ACHN (cell line): ENCODE data around the gene TLE1.
"Not testable (repeated sequence)": the region's sequence is repeated elsewhere in the genome, so short reads cannot be mapped to it uniquely, and the experiment has no call there.

Source experiments
- DNase-seq: peaks from one replicate; pipeline ENCODE4 v3.0.0-alpha.2; 2015
- in situ Hi-C: cut with HindIII; loops from 2 replicates; pipeline ENCODE4 v1.10.0; 2017; ENCODE audit warnings: low sequenced_read_pairs, low pct_ligation_motif_present, low pct_unique_long_range_greater_than_20kb

TLE1 gene

GRCh38 chr9:81688262-81689092 is 870 bp downstream of the TLE1 start:
- in situ Hi-C loops, result not testable (repeated sequence)
- peak; percentile 17 for DNase-seq

GRCh38 chr9:81687521-81688261 is 1.7 kb downstream of the TLE1 start:
- in situ Hi-C loops, result no loop called here
- peak; percentile 19 for DNase-seq

- peak; percentile 79 for DNase-seq
- in situ Hi-C loops, result no loop called here
Measured at GRCh38 chr9:81686614-81687520, 2.5 kb downstream of the TLE1 start.

- in situ Hi-C loops, result no loop called here
- DNase-seq, result peak; percentile 16
Measured at GRCh38 chr9:81685763-81686613, 3.4 kb downstream of the TLE1 start.

- DNase-seq, result no peak
- in situ Hi-C loops, result no loop called here
Measured at GRCh38 chr9:81684635-81685034, 4.7 kb downstream of the TLE1 start.

- in situ Hi-C loops, result no loop called here
- DNase-seq, result no peak
Measured at GRCh38 chr9:81683704-81684103, 5.6 kb downstream of the TLE1 start.

GRCh38 chr9:81683238-81683637 is 6.1 kb downstream of the TLE1 start:
- in situ Hi-C loops, result no loop called here
- no peak for DNase-seq

- in situ Hi-C loops, result no loop called here
- DNase-seq, result no peak
Measured at GRCh38 chr9:81682797-81683196, 6.5 kb downstream of the TLE1 start.

- in situ Hi-C loops, result no loop called here
- DNase-seq, result no peak
Measured at GRCh38 chr9:81682177-81682576, 7.2 kb downstream of the TLE1 start.

- in situ Hi-C loops, result no loop called here
- DNase-seq, result no peak
Measured at GRCh38 chr9:81680506-81680905, 8.8 kb downstream of the TLE1 start.

GRCh38 chr9:81680006-81680405 is 9.3 kb downstream of the TLE1 start:
- DNase-seq, result no peak
- in situ Hi-C loops, result no loop called here

GRCh38 chr9:81678088-81678487 is 11.3 kb downstream of the TLE1 start:
- in situ Hi-C loops, result no loop called here
- no peak for DNase-seq

GRCh38 chr9:81676395-81676794 is 13.0 kb downstream of the TLE1 start:
- no peak for DNase-seq
- in situ Hi-C loops, result no loop called here

- no peak for DNase-seq
- in situ Hi-C loops, result no loop called here
Measured at GRCh38 chr9:81673310-81673709, 16.0 kb downstream of the TLE1 start.

- in situ Hi-C loops, result no loop called here
- DNase-seq, result no peak
Measured at GRCh38 chr9:81671880-81672280, 17.5 kb downstream of the TLE1 start.

- in situ Hi-C loops, result no loop called here
- no peak for DNase-seq
Measured at GRCh38 chr9:81669866-81670265, 19.5 kb downstream of the TLE1 start.

GRCh38 chr9:81669041-81669651 is 20.2 kb downstream of the TLE1 start:
- no peak for DNase-seq
- in situ Hi-C loops, result no loop called here

- in situ Hi-C loops, result no loop called here
- no peak for DNase-seq
Measured at GRCh38 chr9:81666123-81666522, 23.2 kb downstream of the TLE1 start.
